B cell (primary cell): ENCODE measurements around the gene WFDC1. TPM values are rescaled to one million over a fixed set of nuclear protein-coding genes. Genes with fewer than 3 reads are reported as not detected.

Experiments
- ATAC-seq: fragments of 200-7000 bp; cut with Tn5 transposase; one replicate; pipeline ENCODE4 v1.10.0; 2021; ENCODE audit warnings: low read depth, mild to moderate bottlenecking, moderate number of reproducible peaks, moderate library complexity
- CTCF ChIA-PET: fragments of 350-600 bp; sonication (Branson Sonifier 250); formaldehyde crosslinking; loops from one replicate; lab custom pipeline; 2021; ENCODE audit warnings: antibody characterized with exemption, inconsistent platforms; lab: Charles Lee
- POLR2A ChIA-PET: fragments of 350-600 bp; sonication (Branson Sonifier 250); formaldehyde crosslinking; loops from one replicate; lab custom pipeline; 2021; ENCODE audit warnings: antibody characterized with exemption; lab: Charles Lee
- DNase-seq: peaks from one replicate; pipeline ENCODE4 v3.0.0; 2013
- H2AFZ ChIP-seq: 2 replicates; pipeline ENCODE4 v1.6.1; 2012; ENCODE audit warnings: mild to moderate bottlenecking, low read depth, low read length; ENCODE audit not compliant: insufficient read depth, poor library complexity, severe bottlenecking
- H3K27ac ChIP-seq, 2 donors: 1 replicate in 1 of 2; 2 replicates in 1 of 2; pipeline ENCODE4 v1.5.1; 2012 to 2013; ENCODE audit warnings: low read length in 2 of 2, mild to moderate bottlenecking in 2 of 2, moderate library complexity in 1 of 2
- H3K27me3 ChIP-seq, 4 experiments: fragments of 200-600 bp in 1 of 4; sonication (generic) in 1 of 4; replicated peaks in 1 of 4; 1 replicate in 2 of 4; 2 replicates in 2 of 4; pipeline versions ENCODE4 v1.6.1 to v1.7.0; 2013 to 2016; ENCODE audit warnings: low read length in 3 of 4, mild to moderate bottlenecking in 2 of 4, mixed read lengths in 1 of 4, moderate library complexity in 1 of 4; ENCODE audit not compliant: insufficient read depth in 4 of 4, control insufficient read depth in 3 of 4; ENCODE audit errors: control extremely low read depth in 1 of 4
- H3K36me3 ChIP-seq, 2 experiments: replicated peaks in 1 of 2; 1 replicate in 1 of 2; 2 replicates in 1 of 2; pipeline versions ENCODE4 v1.6.1 to v1.7.1; 2013; ENCODE audit warnings: low read length in 1 of 2; ENCODE audit not compliant: insufficient read depth in 2 of 2, control insufficient read depth in 1 of 2; ENCODE audit errors: control extremely low read depth in 1 of 2, extremely low read depth in 1 of 2
- H3K4me1 ChIP-seq, 2 donors: fragments of 200-600 bp in 1 of 2; sonication (generic) in 1 of 2; 1 replicate in 1 of 2; 2 replicates in 1 of 2; pipeline versions ENCODE4 v1.5.1 to v1.6.1; 2013 to 2017; ENCODE audit warnings: low read length in 2 of 2; ENCODE audit not compliant: control insufficient read depth in 2 of 2, insufficient read depth in 2 of 2
- H3K4me2 ChIP-seq: replicated peaks from 2 replicates; pipeline ENCODE3; 2012; ENCODE audit warnings: mild to moderate bottlenecking, low read depth, low read length; ENCODE audit not compliant: poor library complexity, severe bottlenecking
- H3K4me3 ChIP-seq, 5 experiments: fragments of 200-600 bp in 1 of 5; sonication (generic) in 1 of 5; 1 replicate in 3 of 5; 2 replicates in 2 of 5; pipeline versions ENCODE4 v1.5.1 to v1.7.0; 2011 to 2016; ENCODE audit warnings: low read length in 4 of 5, mild to moderate bottlenecking in 4 of 5, low read depth in 2 of 5, control low read depth in 1 of 5, moderate library complexity in 1 of 5; ENCODE audit not compliant: insufficient read depth in 1 of 5; ENCODE audit errors: control extremely low read depth in 1 of 5, extremely low read depth in 1 of 5
- H3K79me2 ChIP-seq: fragments of 200-600 bp; sonication (generic); one replicate; pipeline ENCODE4 v1.6.0; 2016; ENCODE audit warnings: low read length; ENCODE audit not compliant: control insufficient read depth, insufficient read depth
- H3K9ac ChIP-seq: fragments of 200-600 bp; sonication (generic); 2 replicates; pipeline ENCODE4 v1.6.1; 2017; ENCODE audit warnings: mild to moderate bottlenecking, low read length, moderate library complexity
- H3K9me3 ChIP-seq, 3 donors: one replicate each; pipeline versions ENCODE4 v1.6.1 to v1.7.1; 2013; ENCODE audit warnings: low read length in 2 of 3; ENCODE audit not compliant: control insufficient read depth in 2 of 3, insufficient read depth in 1 of 3; ENCODE audit errors: control extremely low read depth in 1 of 3
- H4K20me1 ChIP-seq: 2 replicates; pipeline ENCODE4 v1.6.0; 2012; ENCODE audit warnings: mild to moderate bottlenecking, low read length; ENCODE audit not compliant: insufficient read depth, control insufficient read depth, poor library complexity, severe bottlenecking
- H3K27ac Mint-ChIP-seq: one replicate; pipeline ENCODE4 v1.8.0; 2021; ENCODE audit warnings: mixed read lengths
- H3K27me3 Mint-ChIP-seq: one replicate; pipeline ENCODE4 v1.8.0; 2021; ENCODE audit warnings: mixed read lengths
- H3K4me1 Mint-ChIP-seq: one replicate; pipeline ENCODE4 v1.8.0; 2021; ENCODE audit warnings: mixed read lengths
- H3K4me3 Mint-ChIP-seq: one replicate; pipeline ENCODE4 v1.8.0; 2021; ENCODE audit warnings: mixed read lengths
- H3K9me3 Mint-ChIP-seq: one replicate; pipeline ENCODE4 v1.8.0; 2022; ENCODE audit warnings: mixed read lengths; ENCODE audit not compliant: insufficient read depth
- EZH2 ChIP-seq: IDR thresholded peaks from 2 replicates; pipeline ENCODE4 v1.6.1; 2012; ENCODE audit warnings: borderline replicate concordance, low read depth, mild to moderate bottlenecking, moderate library complexity, low read length; ENCODE audit not compliant: insufficient read depth, poor library complexity, severe bottlenecking
- WGBS: methylation state at CpG from one replicate; pipeline ENCODE4 v1.1.5; 2013; ENCODE audit warnings: missing lambda C conversion rate; ENCODE audit not compliant: insufficient coverage; 5-methylcytosine and 5-hydroxymethylcytosine counted together
- intact Hi-C: fragments of 100-400 bp; cut with micrococcal nuclease; formaldehyde crosslinking; loops from one replicate; pipeline ENCODE4 v1.10.0; 2022
- polyA plus RNA-seq: library from polyadenylated mRNA; depleted of rRNA; stranded (reverse); fragments of >200 nt; gene quantifications from 2 replicates; pipeline ENCODE4 v1.2.3, GENCODE V29; 2012
- total RNA-seq, 2 donors: library from RNA; stranded (reverse); fragments of 120-200 nt in 1 of 2; gene quantifications; 1 replicate in 1 of 2; 2 replicates in 1 of 2; pipeline versions ENCODE4 v1.2.3 to v1.2.4, GENCODE V29; 2013 to 2022
- TF ChIP-seq, protein P1 (sequence below): fragments of 200-600 bp; IDR thresholded peaks from one replicate; pipeline ENCODE4 v1.8.0; 2022; ENCODE audit warnings: antibody characterized with exemption, mild to moderate bottlenecking

The WFDC1 gene
- total and polyA plus RNA-seq, 2 donors (not counting 1 experiment from before 2014, with no cell fraction given): not detected

DNA sequence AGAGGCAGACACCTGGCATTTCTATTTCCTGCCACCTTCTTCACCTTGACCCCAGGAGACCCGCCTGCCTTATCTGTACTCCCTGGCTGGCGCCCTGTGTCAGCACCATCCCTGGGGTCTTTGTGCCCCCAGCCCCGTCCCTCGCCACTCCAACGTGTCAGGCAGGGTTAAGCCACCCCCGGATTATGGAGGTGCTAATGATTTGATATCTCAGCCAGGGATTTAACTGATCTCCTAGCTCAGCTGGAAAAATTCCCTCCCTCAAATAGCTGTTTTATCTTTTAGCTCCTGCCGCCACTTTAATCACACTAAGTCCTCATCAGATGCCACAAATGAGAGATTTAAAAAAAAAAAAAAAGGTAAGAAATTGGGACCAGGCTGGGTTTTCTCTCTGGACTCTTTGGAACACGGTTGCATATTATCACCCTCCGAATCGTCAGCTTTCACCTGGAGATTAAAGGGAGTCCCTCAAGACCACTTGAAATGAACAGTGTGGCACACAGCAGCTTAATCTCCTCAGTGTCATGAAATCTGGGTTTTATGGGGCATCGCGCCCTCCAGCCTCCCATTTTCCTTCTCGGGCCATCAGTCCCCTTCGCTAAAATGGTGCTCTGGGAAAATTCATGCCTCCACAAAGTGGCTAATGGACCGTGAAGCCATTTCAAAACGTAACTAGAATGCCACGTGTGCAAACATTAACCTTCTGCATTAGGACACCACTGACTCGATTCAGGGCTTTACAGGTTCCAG, 26.2 kb upstream of the WFDC1 start:
- Histone ChIP-seq H3K4me2 (no peak overlapping the region), H3K36me3 (no peaks in the 10 kb centered on the region), H2AFZ (no peak overlapping the region), H3K27ac (no peak overlapping the region), H4K20me1 (no peaks in the 10 kb centered on the region), H3K9me3 (peaks cover 0 to 6% (median 0%) of the 10 kb centered on the region in 3 donors), H3K9ac (no peak overlapping the region), H3K79me2 (no peaks in the 10 kb centered on the region), H3K27me3 (peaks cover 0 to 3% (median 0%) of the 10 kb centered on the region in 4 experiments), H3K4me3 (no peak overlapping the region), H3K4me1 (no peaks in the 10 kb centered on the region)
- Mint-ChIP-seq H3K4me1 (no peaks in the 10 kb centered on the region), H3K9me3 (no peaks in the 10 kb centered on the region), H3K27me3 (peaks cover 17% of the 10 kb centered on the region), H3K27ac (no peak overlapping the region), H3K4me3 (no peak overlapping the region)
- DNase-seq (no peak), ATAC-seq (no peak)
- CTCF ChIA-PET: interaction anchor here (1.1 to 2.0 kb wide), 2 partner anchors 8 to 12 kb away, joined by 6 read pairs; no protein-coding TSS in a partner anchor
- TF ChIP-seq, protein P1, sequence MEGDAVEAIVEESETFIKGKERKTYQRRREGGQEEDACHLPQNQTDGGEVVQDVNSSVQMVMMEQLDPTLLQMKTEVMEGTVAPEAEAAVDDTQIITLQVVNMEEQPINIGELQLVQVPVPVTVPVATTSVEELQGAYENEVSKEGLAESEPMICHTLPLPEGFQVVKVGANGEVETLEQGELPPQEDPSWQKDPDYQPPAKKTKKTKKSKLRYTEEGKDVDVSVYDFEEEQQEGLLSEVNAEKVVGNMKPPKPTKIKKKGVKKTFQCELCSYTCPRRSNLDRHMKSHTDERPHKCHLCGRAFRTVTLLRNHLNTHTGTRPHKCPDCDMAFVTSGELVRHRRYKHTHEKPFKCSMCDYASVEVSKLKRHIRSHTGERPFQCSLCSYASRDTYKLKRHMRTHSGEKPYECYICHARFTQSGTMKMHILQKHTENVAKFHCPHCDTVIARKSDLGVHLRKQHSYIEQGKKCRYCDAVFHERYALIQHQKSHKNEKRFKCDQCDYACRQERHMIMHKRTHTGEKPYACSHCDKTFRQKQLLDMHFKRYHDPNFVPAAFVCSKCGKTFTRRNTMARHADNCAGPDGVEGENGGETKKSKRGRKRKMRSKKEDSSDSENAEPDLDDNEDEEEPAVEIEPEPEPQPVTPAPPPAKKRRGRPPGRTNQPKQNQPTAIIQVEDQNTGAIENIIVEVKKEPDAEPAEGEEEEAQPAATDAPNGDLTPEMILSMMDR: no peak
- TF ChIP-seq EZH2: no peak
- intact Hi-C loops: no loop called here
- POLR2A ChIA-PET: no interaction called here
- WGBS: 81% methylated on average over 8 of the region's 18 CpGs

DNA sequence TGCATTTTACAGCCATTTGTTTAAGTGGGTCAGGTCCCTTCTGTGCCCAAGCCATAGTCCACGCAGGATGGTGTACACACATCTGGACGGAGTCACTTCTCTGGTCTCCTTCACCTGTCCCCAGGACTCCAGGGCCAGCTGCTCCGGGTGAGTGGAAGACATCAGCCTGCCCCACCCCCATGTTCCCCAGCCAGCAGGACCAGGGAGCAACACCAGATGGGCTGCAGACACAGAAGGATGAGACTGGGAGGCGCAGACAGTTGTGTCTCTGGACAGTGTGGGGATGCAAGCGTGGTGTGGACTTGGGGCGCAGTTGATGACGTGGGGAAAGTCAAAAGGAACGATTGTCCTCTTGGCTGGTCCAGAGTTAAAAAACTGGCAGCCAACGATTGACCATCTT, 24.6 kb upstream of the WFDC1 start:
- Histone ChIP-seq H3K9me3 (peaks cover 0 to 4% (median 0%) of the 10 kb centered on the region in 3 donors), H3K36me3 (no peaks in the 10 kb centered on the region), H3K4me2 (no peak overlapping the region), H3K27ac (no peak overlapping the region), H3K4me1 (no peaks in the 10 kb centered on the region), H3K4me3 (no peak overlapping the region), H3K9ac (no peak overlapping the region), H4K20me1 (no peaks in the 10 kb centered on the region), H2AFZ (no peak overlapping the region), H3K27me3 (peaks cover 0 to 6% (median 0%) of the 10 kb centered on the region in 4 experiments), H3K79me2 (no peaks in the 10 kb centered on the region)
- H3K27me3 Mint-ChIP-seq: peaks cover 6% of the 10 kb centered on the region
- DNase-seq: no peak
- no peaks in the 10 kb centered on the region for H3K4me1 Mint-ChIP-seq
- ChIA-PET CTCF (no interaction called here), POLR2A (no interaction called here)
- no peak overlapping the region for H3K4me3 Mint-ChIP-seq
- TF ChIP-seq, protein P1: no peak
- TF ChIP-seq EZH2: no peak
- no peaks in the 10 kb centered on the region for H3K9me3 Mint-ChIP-seq
- no peak for ATAC-seq
- intact Hi-C loops: no loop called here
- H3K27ac Mint-ChIP-seq: no peak overlapping the region
- 95% methylated on average over 7 of the region's 9 CpGs for WGBS
